ENCODE results near the gene PIGBOS1.
"Not testable (repeated sequence)": the region's sequence is repeated elsewhere in the genome, so short reads cannot be mapped to it uniquely, and the experiment has no call there.

Gene PIGBOS1

GRCh38 chr15:55319537-55320237 is 764 bp upstream of the PIGBOS1 start:
- peak overlapping the region; percentile 74 for H3K4me3 ChIP-seq (ENCODE audit: low read length)
- no peak for DNase-seq (ENCODE audit: low read depth, low spot score)

- not testable (repeated sequence) for DNase-seq (ENCODE audit: low read depth, low spot score); H3K4me3 ChIP-seq (ENCODE audit: low read length)
These were observed 16.1 kb downstream of the PIGBOS1 start for GRCh38 chr15:55302801-55303200.

- no peak overlapping the region for H3K4me3 ChIP-seq (ENCODE audit: low read length)
These were observed 21.6 kb downstream of the PIGBOS1 start for GRCh38 chr15:55297315-55297714.

GRCh38 chr15:55290528-55291057 is 28.3 kb downstream of the PIGBOS1 start:
- H3K4me3 ChIP-seq (ENCODE audit: low read length): peak overlapping the region; percentile 77
- peak; percentile 53 for DNase-seq (ENCODE audit: low read depth, low spot score)

More at GRCh38 chr15:55297315-55297714, 21.6 kb downstream of the PIGBOS1 start:
- DNase-seq (ENCODE audit: low read depth, low spot score): no peak

- H3K4me3 ChIP-seq (ENCODE audit: low read length): peak within 1 kb of the TSS; percentile 77
- DNase-seq (ENCODE audit: low read depth, low spot score): peak; percentile 32
These were observed 29.0 kb downstream of the PIGBOS1 start, which contains the start of gene RAB27A for GRCh38 chr15:55289746-55290527. Gene RAB27A, minus strand, starts transcription at chr15:55289813. Its CDS starts 54,879 bp downstream, at chr15:55234934.

- peak overlapping the region; percentile 77 for H3K4me3 ChIP-seq (ENCODE audit: low read length)
- no peak for DNase-seq (ENCODE audit: low read depth, low spot score)
These were observed 29.7 kb downstream of the PIGBOS1 start for GRCh38 chr15:55289011-55289745.

- H3K4me3 ChIP-seq (ENCODE audit: low read length): no peak overlapping the region
- DNase-seq (ENCODE audit: low read depth, low spot score): no peak
These were observed 30.8 kb downstream of the PIGBOS1 start for GRCh38 chr15:55288006-55288717.

GRCh38 chr15:55286442-55287189 is 32.3 kb downstream of the PIGBOS1 start:
- DNase-seq (ENCODE audit: low read depth, low spot score); H3K4me3 ChIP-seq (ENCODE audit: low read length): not testable (repeated sequence)

- H3K4me3 ChIP-seq (ENCODE audit: low read length): no peak overlapping the region
- DNase-seq (ENCODE audit: low read depth, low spot score): no peak
These were observed 34.5 kb downstream of the PIGBOS1 start for GRCh38 chr15:55284426-55284825.

GRCh38 chr15:55283379-55284147 is 35.4 kb downstream of the PIGBOS1 start:
- DNase-seq (ENCODE audit: low read depth, low spot score): no peak
- no peak overlapping the region for H3K4me3 ChIP-seq (ENCODE audit: low read length)

GRCh38 chr15:55282284-55282833 is 36.6 kb downstream of the PIGBOS1 start:
- no peak overlapping the region for H3K4me3 ChIP-seq (ENCODE audit: low read length)
- no peak for DNase-seq (ENCODE audit: low read depth, low spot score)

GRCh38 chr15:55281517-55282228 is 37.2 kb downstream of the PIGBOS1 start:
- DNase-seq (ENCODE audit: low read depth, low spot score): no peak
- no peak overlapping the region for H3K4me3 ChIP-seq (ENCODE audit: low read length)

- not testable (repeated sequence) for DNase-seq (ENCODE audit: low read depth, low spot score); H3K4me3 ChIP-seq (ENCODE audit: low read length)
These were observed 38.3 kb downstream of the PIGBOS1 start for GRCh38 chr15:55280589-55280988.

- peak; percentile 32 for DNase-seq (ENCODE audit: low read depth, low spot score)
- H3K4me3 ChIP-seq (ENCODE audit: low read length): no peak overlapping the region
These were observed 39.1 kb downstream of the PIGBOS1 start for GRCh38 chr15:55279746-55280351.

- DNase-seq (ENCODE audit: low read depth, low spot score): no peak
These were observed 39.7 kb downstream of the PIGBOS1 start for GRCh38 chr15:55279100-55279745.

GRCh38 chr15:55277715-55278114 is 41.2 kb downstream of the PIGBOS1 start:
- DNase-seq (ENCODE audit: low read depth, low spot score): no peak
- H3K4me3 ChIP-seq (ENCODE audit: low read length): no peak overlapping the region

More at GRCh38 chr15:55279100-55279745, 39.7 kb downstream of the PIGBOS1 start:
- H3K4me3 ChIP-seq (ENCODE audit: low read length): no peak overlapping the region

Measured in Jurkat, Clone E6-1 (cell line).